ENCODE results near the gene U2AF2. TPM values are rescaled to one million over a fixed set of nuclear protein-coding genes. Genes with fewer than 3 reads are reported as not detected.

The U2AF2 gene
- total and polyA plus RNA-seq, 2 of the 4 experiments (the other 2 are of a cell fraction), result 120 to 260 TPM

GRCh38 chr19:55694656-55695491 lies 40.0 kb downstream of the U2AF2 start:
- no peak overlapping the region for H2AFZ ChIP-seq (replicated peaks; ENCODE audit: low read length, poor library complexity)
- no peak overlapping the region for H3K27ac ChIP-seq (ENCODE audit: insufficient read depth, low read length)
- H3K9me3 ChIP-seq (ENCODE audit: control insufficient read depth, insufficient read depth, low read length), result no peaks in the 10 kb centered on the region
- no peak overlapping the region for H4K91ac ChIP-seq (ENCODE audit: insufficient read depth, low read depth, low read length)
- ATAC-seq (ENCODE audit: low read depth) (no peak), DNase-seq (no peak)
- no peak overlapping the region for H3K23ac ChIP-seq (ENCODE audit: low read depth, low read length)
- no peak overlapping the region for H3K4me2 ChIP-seq (ENCODE audit: low read depth, low read length)
- 97% methylated on average over 18 of the region's 37 CpGs; no CpG with 5 or more reads in 1 of the 2 experiments for WGBS, 2 experiments (ENCODE audit: extremely low coverage in 2 of 2, insufficient read length in 1 of 2)
- no peaks in the 10 kb centered on the region; the same call in 1 of the 2 replicates for H4K20me1 ChIP-seq (ENCODE audit: insufficient read depth, low read length)
- no peak overlapping the region for H3K18ac ChIP-seq (ENCODE audit: low read depth, low read length)
- H3K9ac ChIP-seq (ENCODE audit: low read depth, low read length), result no peak overlapping the region
- H4K8ac ChIP-seq (ENCODE audit: low read depth in 2 of 2, low read length in 2 of 2), result no peak overlapping the region
- H2BK15ac ChIP-seq (ENCODE audit: low read depth, low read length), result no peak overlapping the region
- dilution Hi-C loops (cut with HindIII; ENCODE audit: low sequenced_read_pairs, unreplicated experiment), result no loop called here
- TF ChIP-seq, protein P1, sequence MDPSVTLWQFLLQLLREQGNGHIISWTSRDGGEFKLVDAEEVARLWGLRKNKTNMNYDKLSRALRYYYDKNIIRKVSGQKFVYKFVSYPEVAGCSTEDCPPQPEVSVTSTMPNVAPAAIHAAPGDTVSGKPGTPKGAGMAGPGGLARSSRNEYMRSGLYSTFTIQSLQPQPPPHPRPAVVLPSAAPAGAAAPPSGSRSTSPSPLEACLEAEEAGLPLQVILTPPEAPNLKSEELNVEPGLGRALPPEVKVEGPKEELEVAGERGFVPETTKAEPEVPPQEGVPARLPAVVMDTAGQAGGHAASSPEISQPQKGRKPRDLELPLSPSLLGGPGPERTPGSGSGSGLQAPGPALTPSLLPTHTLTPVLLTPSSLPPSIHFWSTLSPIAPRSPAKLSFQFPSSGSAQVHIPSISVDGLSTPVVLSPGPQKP (IDR thresholded peaks at IDR 0.05; ENCODE audit: borderline replicate concordance, low read depth, low read length), result no peak
- TF ChIP-seq POLR2A (IDR thresholded peaks at IDR 0.05; ENCODE audit: low read depth, low read length) (no peak), SMC3 (IDR thresholded peaks at IDR 0.05; ENCODE audit: low read depth, low read length) (no peak), NFE2L2 (IDR thresholded peaks at IDR 0.05; ENCODE audit: low read depth, low read length) (no peak), FOS (IDR thresholded peaks at IDR 0.05; ENCODE audit: low read depth, low read length) (no peak), RAD21 (IDR thresholded peaks at IDR 0.05; ENCODE audit: low read length) (no peak), MAZ (IDR thresholded peaks at IDR 0.05; ENCODE audit: borderline replicate concordance, low read depth, low read length) (no peak), MAFK (IDR thresholded peaks at IDR 0.05; ENCODE audit: low read depth, low read length) (no peak), BHLHE40 (IDR thresholded peaks at IDR 0.05; ENCODE audit: low read depth, low read length) (no peak)
- TF ChIP-seq, protein P2, sequence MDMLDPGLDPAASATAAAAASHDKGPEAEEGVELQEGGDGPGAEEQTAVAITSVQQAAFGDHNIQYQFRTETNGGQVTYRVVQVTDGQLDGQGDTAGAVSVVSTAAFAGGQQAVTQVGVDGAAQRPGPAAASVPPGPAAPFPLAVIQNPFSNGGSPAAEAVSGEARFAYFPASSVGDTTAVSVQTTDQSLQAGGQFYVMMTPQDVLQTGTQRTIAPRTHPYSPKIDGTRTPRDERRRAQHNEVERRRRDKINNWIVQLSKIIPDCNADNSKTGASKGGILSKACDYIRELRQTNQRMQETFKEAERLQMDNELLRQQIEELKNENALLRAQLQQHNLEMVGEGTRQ (IDR thresholded peaks at IDR 0.05; ENCODE audit: low read depth, low read length), result no peak
- H2AK9ac ChIP-seq (replicated peaks; ENCODE audit: low read depth, low read length, poor library complexity), result no peak overlapping the region
- H2BK5ac ChIP-seq (ENCODE audit: low read depth, low read length, poor library complexity, severe bottlenecking), result no peak overlapping the region
- H3K9me1 ChIP-seq (ENCODE audit: insufficient read depth, low read length), result no peaks in the 10 kb centered on the region
- H3K56ac ChIP-seq (ENCODE audit: extremely low read depth, insufficient read depth, low read length), result no peak overlapping the region
- intact Hi-C loops (cut with micrococcal nuclease), result no loop called here
- H4K5ac ChIP-seq (ENCODE audit: low read depth, low read length), result no peak overlapping the region
- H3K79me1 ChIP-seq (ENCODE audit: low read depth in 1 of 2, low read length in 2 of 2), result no peaks in the 10 kb centered on the region; a peak in 1 of 4 replicates
- ChIA-PET CTCF (no interaction called here), POLR2A (ENCODE audit: unreplicated experiment) (no interaction called here)
- no TSS peak for BruUV-seq (replicated peaks)
- no peak overlapping the region for H2BK120ac ChIP-seq (ENCODE audit: low read depth, low read length)
- H3K4ac ChIP-seq (ENCODE audit: low read depth, low read length), result no peak overlapping the region
- no peaks in the 10 kb centered on the region for H3K27me3 ChIP-seq (ENCODE audit: control insufficient read depth, insufficient read depth, low read length)
- no peak overlapping the region for H3K4me3 ChIP-seq (ENCODE audit: insufficient read depth, low read depth, low read length)
- no peak overlapping the region for H3K14ac ChIP-seq (replicated peaks; ENCODE audit: low read depth, low read length)
- in situ Hi-C loops (cut with MboI; ENCODE audit: low sequenced_read_pairs), result loop anchor here (25.0 kb wide), 1 partner anchor 442 kb away; the partner anchor contains the start of gene ZNF444
- no peaks in the 10 kb centered on the region for H3K4me1 ChIP-seq (ENCODE audit: control insufficient read depth, insufficient read depth, low read length)
- H2AK5ac ChIP-seq (ENCODE audit: low read depth, low read length), result no peak overlapping the region
- H3K36me3 ChIP-seq (ENCODE audit: control insufficient read depth, insufficient read depth, low read length), result peaks cover 54% of the 10 kb centered on the region
- H2BK20ac ChIP-seq (ENCODE audit: low read depth, low read length), result no peak overlapping the region
